Natural killer cell treated with Interleukin-12 subunit alpha and Interleukin-12 subunit beta and Interleukin-15 and Interleukin-18, amount 100 ng/mL, for 72 hours (primary cell): ENCODE results near the gene RFFL. TPM values are rescaled to one million over a fixed set of nuclear protein-coding genes. Genes with fewer than 3 reads are reported as not detected.

Experiments
- ATAC-seq, 2 donors: fragments of 150-1000 bp; cut with Tn5 transposase in 1 of 2; sonication (Bioruptor Pico), chemical (Tn5 transposase) in 1 of 2; 2 replicates each; pipeline ENCODE4 v1.10.0; 2021
- DNase-seq: peaks from one replicate; pipeline ENCODE4 v3.0.0; 2022; ENCODE audit warnings: low spot score
- H3K27ac Mint-ChIP-seq, 2 donors: 1 replicate in 1 of 2; 2 replicates in 1 of 2; pipeline ENCODE4 v1.8.0; 2022; ENCODE audit warnings: mixed read lengths in 2 of 2, mild to moderate bottlenecking in 1 of 2, moderate library complexity in 1 of 2
- H3K27me3 Mint-ChIP-seq, 2 donors: 1 replicate in 1 of 2; 2 replicates in 1 of 2; pipeline ENCODE4 v1.8.0; 2022; ENCODE audit warnings: mixed read lengths in 2 of 2
- H3K36me3 Mint-ChIP-seq: one replicate; pipeline ENCODE4 v1.8.0; 2022; ENCODE audit warnings: mixed read lengths
- H3K4me1 Mint-ChIP-seq, 2 donors: 1 replicate in 1 of 2; 2 replicates in 1 of 2; pipeline ENCODE4 v1.8.0; 2022; ENCODE audit warnings: low read depth in 2 of 2, mixed read lengths in 2 of 2, mild to moderate bottlenecking in 1 of 2
- H3K4me3 Mint-ChIP-seq: one replicate; pipeline ENCODE4 v1.8.0; 2022; ENCODE audit warnings: mixed read lengths
- H3K9me3 Mint-ChIP-seq: 2 replicates; pipeline ENCODE4 v1.8.0; 2022; ENCODE audit warnings: mixed read lengths
- total RNA-seq, 2 donors: library from RNA; stranded (reverse); gene quantifications; one replicate each; pipeline ENCODE4 v1.2.3, GENCODE V29; 2022

Gene RFFL
- total RNA-seq, 2 donors from 2014 or later, result 87.6 to 91.5 TPM

GRCh38 chr17:35022536-35023063, 40.9 kb downstream of the RFFL start:
- Mint-ChIP-seq H3K27ac (peak overlapping the region; percentile 97 to 98), H3K4me1 (peaks cover 64% of the 10 kb centered on the region in 2 donors), H3K4me3 (peak overlapping the region; percentile 87), H3K27me3 (no peaks in the 10 kb centered on the region), H3K36me3 (peaks cover 28% of the 10 kb centered on the region), H3K9me3 (no peaks in the 10 kb centered on the region)
- ATAC-seq (peak; percentile 99 to 100), DNase-seq (peak; percentile 88)

- Mint-ChIP-seq H3K27ac (peak overlapping the region; percentile 97 to 98), H3K4me3 (peak overlapping the region; percentile 87), H3K4me1 (peaks cover 70% of the 10 kb centered on the region in 2 donors), H3K9me3 (no peaks in the 10 kb centered on the region), H3K27me3 (no peaks in the 10 kb centered on the region), H3K36me3 (peaks cover 35% of the 10 kb centered on the region)
- peak in 1 of 2 donors; percentile 52 for ATAC-seq
- DNase-seq, result no peak
Measured at GRCh38 chr17:35021520-35022380, 41.8 kb downstream of the RFFL start.

DNA sequence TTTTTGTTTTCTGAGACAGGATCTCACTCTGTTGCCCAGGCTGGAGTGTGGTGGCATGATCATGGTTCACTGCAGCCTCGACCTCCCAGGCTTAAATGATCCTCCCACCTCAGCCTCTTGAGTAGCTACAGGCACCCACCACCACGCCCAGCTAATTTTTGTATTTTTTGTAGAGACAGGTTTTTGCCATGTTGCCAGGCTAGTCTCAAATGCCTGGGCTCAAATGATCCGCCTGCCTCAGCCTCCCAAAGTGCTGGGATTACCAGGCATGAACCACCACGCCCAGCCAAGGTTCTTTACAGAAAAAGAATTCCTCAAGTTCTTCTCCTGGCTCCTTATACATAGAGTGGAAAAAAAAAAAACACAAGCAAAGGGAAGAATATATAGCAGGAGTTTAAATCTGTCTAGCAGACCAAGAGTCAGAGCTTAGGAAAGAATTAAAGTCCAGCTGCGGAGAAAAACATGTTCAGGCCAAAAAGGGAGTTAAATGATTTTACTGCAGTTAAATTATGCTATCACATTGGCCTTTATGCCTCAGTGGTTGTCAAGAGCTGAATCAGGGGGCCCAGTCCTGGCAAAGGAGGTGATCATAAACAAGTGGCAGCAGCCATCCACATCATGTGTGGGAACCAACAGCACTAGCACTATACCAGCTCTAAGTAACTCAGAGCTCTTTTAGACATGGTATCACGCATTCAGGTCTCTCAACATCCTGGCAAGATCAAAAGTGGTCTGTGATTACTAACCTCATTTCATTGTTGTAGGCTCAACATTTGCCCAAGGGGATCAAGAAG, 43.9 kb downstream of the RFFL start:
- Mint-ChIP-seq H3K36me3 (peaks cover 36% of the 10 kb centered on the region), H3K27ac (peak overlapping the region; percentile 58 to 97), H3K4me3 (peak overlapping the region; percentile 39), H3K9me3 (no peaks in the 10 kb centered on the region), H3K27me3 (no peaks in the 10 kb centered on the region), H3K4me1 (peaks cover 62 to 64% of the 10 kb centered on the region in 2 donors)
- DNase-seq (no peak), ATAC-seq (no peak)

DNA sequence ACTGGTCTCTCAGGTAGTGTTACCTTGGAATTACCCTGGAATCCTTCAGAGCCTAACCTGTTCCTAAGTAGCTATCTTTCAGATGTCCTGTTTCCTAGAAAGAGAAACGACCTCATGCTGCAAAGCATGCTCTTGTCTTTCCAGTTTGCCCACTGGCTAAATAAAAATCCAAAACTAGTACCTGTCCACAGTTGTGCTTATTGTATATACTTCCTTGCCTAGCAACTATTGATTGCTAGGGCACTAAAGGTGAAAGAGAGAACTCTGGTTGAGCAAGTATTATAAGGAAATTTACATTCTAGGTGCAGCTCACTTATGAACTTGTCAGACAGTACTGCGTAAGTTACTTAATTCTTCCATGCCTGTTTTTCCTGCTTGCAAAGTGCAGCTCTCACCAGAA, 44.7 kb downstream of the RFFL start:
- ATAC-seq, result no peak
- DNase-seq, result no peak
- H3K27ac Mint-ChIP-seq, result peak overlapping the region; percentile 3 to 56
- peaks cover 36% of the 10 kb centered on the region for H3K36me3 Mint-ChIP-seq
- H3K27me3 Mint-ChIP-seq, result no peaks in the 10 kb centered on the region
- no peaks in the 10 kb centered on the region for H3K9me3 Mint-ChIP-seq
- H3K4me1 Mint-ChIP-seq, result peaks cover 56 to 57% of the 10 kb centered on the region in 2 donors
- no peak overlapping the region for H3K4me3 Mint-ChIP-seq

GRCh38 chr17:35017021-35017420, 46.5 kb downstream of the RFFL start:
- peaks cover 36% of the 10 kb centered on the region for H3K36me3 Mint-ChIP-seq
- H3K27me3 Mint-ChIP-seq, result no peaks in the 10 kb centered on the region
- H3K27ac Mint-ChIP-seq, result peak overlapping the region; percentile 3 to 56
- no peaks in the 10 kb centered on the region for H3K9me3 Mint-ChIP-seq
- no peak for ATAC-seq
- H3K4me1 Mint-ChIP-seq, result peaks cover 38 to 40% of the 10 kb centered on the region in 2 donors
- DNase-seq, result no peak
- H3K4me3 Mint-ChIP-seq, result no peak overlapping the region

GRCh38 chr17:35016369-35016768, 47.1 kb downstream of the RFFL start:
- DNase-seq, result no peak
- peaks cover 32 to 35% of the 10 kb centered on the region in 2 donors for H3K4me1 Mint-ChIP-seq
- H3K27me3 Mint-ChIP-seq, result no peaks in the 10 kb centered on the region
- no peak overlapping the region for H3K4me3 Mint-ChIP-seq
- H3K36me3 Mint-ChIP-seq, result peaks cover 36% of the 10 kb centered on the region
- peak overlapping the region in 1 of 2 donors; percentile 3 for H3K27ac Mint-ChIP-seq
- H3K9me3 Mint-ChIP-seq, result no peaks in the 10 kb centered on the region
- ATAC-seq, result no peak

GRCh38 chr17:35011671-35012216, 51.8 kb downstream of the RFFL start:
- DNase-seq (no peak), ATAC-seq (peak in 1 of 2 donors; percentile 17)
- no peaks in the 10 kb centered on the region for H3K9me3 Mint-ChIP-seq
- H3K4me1 Mint-ChIP-seq, result peaks cover 7 to 8% of the 10 kb centered on the region in 2 donors
- peaks cover 18% of the 10 kb centered on the region for H3K36me3 Mint-ChIP-seq
- H3K27me3 Mint-ChIP-seq, result no peaks in the 10 kb centered on the region
- H3K4me3 Mint-ChIP-seq, result no peak overlapping the region
- H3K27ac Mint-ChIP-seq, result peak overlapping the region; percentile 28 to 39

DNA sequence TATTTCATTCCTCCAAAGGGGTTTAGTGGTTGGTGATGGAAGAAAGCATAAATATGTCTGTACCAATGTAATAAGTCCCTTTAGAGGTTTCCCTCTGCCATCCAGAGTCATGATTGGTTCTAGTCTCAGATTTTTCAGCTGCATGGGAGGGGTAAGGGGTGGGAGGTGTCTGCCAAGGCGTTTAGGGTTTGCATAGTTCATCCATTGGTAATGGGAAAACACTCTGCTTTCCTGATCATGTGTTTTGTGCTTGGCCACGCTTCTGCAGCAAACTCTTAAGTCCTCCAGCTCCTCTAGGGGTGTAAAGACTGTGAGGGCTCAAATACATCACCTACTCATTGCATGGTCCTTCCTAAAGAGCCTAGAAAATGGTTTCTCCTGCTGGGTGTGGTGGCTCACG, 53.4 kb downstream of the RFFL start:
- Mint-ChIP-seq H3K27me3 (no peaks in the 10 kb centered on the region), H3K9me3 (no peaks in the 10 kb centered on the region), H3K4me1 (peaks cover 7 to 8% of the 10 kb centered on the region in 2 donors), H3K4me3 (no peak overlapping the region), H3K27ac (no peak overlapping the region), H3K36me3 (peaks cover 10% of the 10 kb centered on the region)
- DNase-seq (no peak), ATAC-seq (no peak)

DNA sequence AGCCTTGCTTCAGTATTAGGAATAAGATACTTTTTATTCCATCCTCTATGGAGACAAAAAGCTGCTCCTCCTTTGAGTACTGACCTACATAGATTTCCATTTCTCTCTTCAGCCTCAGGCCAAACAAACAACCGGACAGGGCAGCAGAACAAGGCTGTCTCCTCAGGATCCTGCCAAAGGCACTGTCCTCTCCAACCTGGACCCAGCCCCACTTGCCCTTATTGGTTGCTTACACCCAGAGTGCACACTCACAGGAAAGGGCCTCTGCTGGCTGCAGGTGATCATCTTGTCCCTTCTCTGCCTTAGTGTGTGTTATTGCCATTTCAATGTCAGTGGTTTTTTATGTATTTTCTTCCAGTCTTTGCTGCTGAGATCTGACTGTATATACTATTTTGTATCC, 56.5 kb downstream of the RFFL start:
- peaks cover 7 to 15% of the 10 kb centered on the region in 2 donors for H3K4me1 Mint-ChIP-seq
- H3K4me3 Mint-ChIP-seq, result no peak overlapping the region
- no peaks in the 10 kb centered on the region for H3K27me3 Mint-ChIP-seq
- DNase-seq (no peak), ATAC-seq (no peak)
- peaks cover 14% of the 10 kb centered on the region for H3K36me3 Mint-ChIP-seq
- H3K27ac Mint-ChIP-seq, result peak overlapping the region; percentile 42 to 56
- H3K9me3 Mint-ChIP-seq, result no peaks in the 10 kb centered on the region

DNA sequence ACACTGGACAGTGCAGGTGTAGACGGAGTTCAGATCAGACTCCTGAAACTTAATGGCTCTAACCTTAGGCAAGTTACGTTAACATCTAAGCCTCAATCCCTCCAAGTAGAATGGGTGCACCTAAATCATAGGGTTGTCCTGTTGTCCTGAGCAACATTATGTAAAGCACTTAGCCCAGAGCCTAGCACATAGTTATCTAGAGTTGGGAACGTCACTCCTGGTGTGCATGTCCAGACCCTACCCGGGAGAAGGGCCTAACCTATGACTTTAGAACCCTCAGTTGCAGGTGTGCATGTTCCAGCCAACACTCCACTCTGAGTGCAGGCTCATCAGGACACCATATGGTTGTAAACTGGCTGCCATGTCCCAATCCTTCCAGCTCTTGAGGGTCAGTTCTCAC, 57.2 kb downstream of the RFFL start:
- Mint-ChIP-seq H3K27ac (no peak overlapping the region), H3K9me3 (no peaks in the 10 kb centered on the region), H3K36me3 (peaks cover 14% of the 10 kb centered on the region), H3K4me3 (no peak overlapping the region), H3K27me3 (no peaks in the 10 kb centered on the region), H3K4me1 (peaks cover 7 to 15% of the 10 kb centered on the region in 2 donors)
- DNase-seq, result no peak
- ATAC-seq, result no peak

- Mint-ChIP-seq H3K27me3 (no peaks in the 10 kb centered on the region), H3K36me3 (peaks cover 7% of the 10 kb centered on the region), H3K9me3 (no peaks in the 10 kb centered on the region), H3K4me1 (peaks cover 7 to 15% of the 10 kb centered on the region in 2 donors), H3K27ac (peak overlapping the region; percentile 49 to 56), H3K4me3 (no peak overlapping the region)
- ATAC-seq (no peak), DNase-seq (no peak)
Measured at GRCh38 chr17:35003778-35004177, 59.7 kb downstream of the RFFL start.

DNA sequence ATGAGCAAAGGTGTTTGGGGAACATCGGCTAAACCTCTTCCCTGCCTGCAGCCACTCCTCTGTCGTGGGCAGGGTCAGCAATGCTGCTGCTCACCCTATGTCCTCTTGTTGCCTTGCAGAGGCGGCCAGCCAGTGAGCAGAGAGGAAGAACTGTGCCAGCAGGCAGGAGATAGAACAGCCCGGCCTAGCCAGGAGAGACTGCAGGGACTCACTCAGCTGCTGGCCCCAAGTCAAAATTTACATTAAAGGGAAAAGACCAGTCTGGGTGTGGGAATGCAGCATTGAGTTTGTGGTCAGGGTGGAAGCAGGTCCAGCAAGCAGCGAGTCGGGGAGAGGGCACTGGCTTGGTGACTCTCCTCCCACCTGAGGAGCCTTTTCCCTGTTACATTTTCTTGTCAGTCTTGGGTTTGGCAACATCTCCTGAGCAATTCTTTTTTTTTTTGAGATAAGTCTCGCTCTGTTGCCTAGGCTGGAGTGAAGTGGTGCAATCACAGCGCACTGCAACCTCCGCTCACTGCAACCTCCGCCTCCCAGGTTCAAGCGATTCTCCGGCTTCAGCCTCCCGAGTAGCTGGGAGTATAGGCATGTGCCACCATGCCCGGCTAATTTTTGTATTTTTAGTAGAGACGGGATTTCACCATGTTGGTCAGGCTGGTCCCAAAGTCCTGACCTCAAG, 60.5 kb downstream of the RFFL start:
- Mint-ChIP-seq H3K9me3 (no peaks in the 10 kb centered on the region), H3K27me3 (no peaks in the 10 kb centered on the region), H3K36me3 (peaks cover 7% of the 10 kb centered on the region), H3K4me3 (no peak overlapping the region), H3K4me1 (peaks cover 7 to 20% of the 10 kb centered on the region in 2 donors), H3K27ac (peak overlapping the region; percentile 56 to 58)
- ATAC-seq (no peak), DNase-seq (no peak)

GRCh38 chr17:35001549-35001948, 62.0 kb downstream of the RFFL start:
- Mint-ChIP-seq H3K4me1 (peaks cover 0 to 13% of the 10 kb centered on the region in 2 donors), H3K36me3 (peaks cover 7% of the 10 kb centered on the region)

More at GRCh38 chr17:35001549-35001948, 62.0 kb downstream of the RFFL start:
- Mint-ChIP-seq H3K9me3 (no peaks in the 10 kb centered on the region), H3K27ac (peak overlapping the region in 1 of 2 donors; percentile 56), H3K27me3 (no peaks in the 10 kb centered on the region), H3K4me3 (no peak overlapping the region)
- ATAC-seq, result no peak
- DNase-seq, result no peak
